Right renal cortex interstitium (tissue), 3 donors: Measurements from ENCODE around the gene SEMA4C. TPM values are rescaled to one million over a fixed set of nuclear protein-coding genes. Genes with fewer than 3 reads are reported as not detected.

Experiments used
- DNase-seq, 3 donors: peaks; one replicate each; pipeline ENCODE4 v3.0.0-alpha.2; 2013; ENCODE audit warnings: low read depth in 3 of 3, low spot score in 2 of 3
- polyA plus RNA-seq, 3 donors: library from polyadenylated mRNA; unstranded; fragments of 120-200 nt; gene quantifications; one replicate each; pipeline ENCODE4 v1.2.1, GENCODE V29; 2013; ENCODE audit not compliant: insufficient read length in 3 of 3

SEMA4C gene
- polyA plus RNA-seq, 3 donors: 31.1 to 33.9 (median 31.3) TPM

- DNase-seq: no peak
These were observed 43.2 kb downstream of the SEMA4C start for GRCh38 chr2:96826546-96827278.

- no peak for DNase-seq
These were observed 44.8 kb downstream of the SEMA4C start for GRCh38 chr2:96825057-96825456.

- no peak for DNase-seq
These were observed 45.6 kb downstream of the SEMA4C start for GRCh38 chr2:96824079-96824870.

- no peak for DNase-seq
These were observed 46.7 kb downstream of the SEMA4C start for GRCh38 chr2:96823198-96823597.

- DNase-seq: no peak
These were observed 47.1 kb downstream of the SEMA4C start for GRCh38 chr2:96822786-96823185.

- no peak for DNase-seq
These were observed 48.7 kb downstream of the SEMA4C start for GRCh38 chr2:96821113-96821675.

GRCh38 chr2:96819876-96820511 is 49.9 kb downstream of the SEMA4C start:
- no peak for DNase-seq

- no peak for DNase-seq
These were observed 50.6 kb downstream of the SEMA4C start for GRCh38 chr2:96819128-96819875.

- no peak for DNase-seq
These were observed 52.0 kb downstream of the SEMA4C start for GRCh38 chr2:96817882-96818281.

- DNase-seq: no peak
These were observed 52.8 kb downstream of the SEMA4C start for GRCh38 chr2:96816836-96817702.

GRCh38 chr2:96816127-96816835 is 53.6 kb downstream of the SEMA4C start, which contains the start of gene CNNM3:
Gene CNNM3 (plus strand): TSS chr2:96816268. CDS start chr2:96816278, 10 bp downstream.
- DNase-seq: peak in 2 of 3 donors; percentile 82 to 85

GRCh38 chr2:96815326-96816126 is 54.4 kb downstream of the SEMA4C start:
- DNase-seq: no peak

GRCh38 chr2:96813656-96814055 is 56.2 kb downstream of the SEMA4C start:
- DNase-seq: no peak

GRCh38 chr2:96811917-96812316 is 58.0 kb downstream of the SEMA4C start:
- no peak for DNase-seq

GRCh38 chr2:96810783-96811192 is 59.1 kb downstream of the SEMA4C start:
- no peak for DNase-seq

- no peak for DNase-seq
These were observed 59.7 kb downstream of the SEMA4C start for GRCh38 chr2:96809951-96810782.
